MM.1S (cell line): ENCODE data around the gene OR12D2.

Source experiments
- CTCF ChIP-seq: fragments of 300-600 bp; sonication (generic); IDR thresholded peaks from 2 replicates; pipeline ENCODE4 v1.5.1; 2016; ENCODE audit warnings: antibody characterized with exemption, low read length, mixed read lengths
- EZH2 ChIP-seq: fragments of 300-600 bp; sonication (generic); optimal IDR thresholded peaks from 2 replicates; pipeline ENCODE3; 2017; ENCODE audit warnings: low read depth, mild to moderate bottlenecking, antibody characterized with exemption, low read length, mixed read lengths
- EZH2phosphoT487 ChIP-seq: fragments of 300-600 bp; sonication (generic); IDR thresholded peaks from 2 replicates; pipeline ENCODE4 v1.6.1; 2018; ENCODE audit warnings: antibody characterized with exemption, low read length

GRCh38 chr6:29368765-29369164, 26.7 kb upstream of the OR12D2 start, which contains the start of gene OR5V1:
- TF ChIP-seq CTCF: no peak
- TF ChIP-seq EZH2: no peak
- no peak for TF ChIP-seq EZH2phosphoT487
